ENCODE measurements around the gene ZNF431.

GRCh38 chr19:21134934-21135366 is 6.9 kb upstream of the ZNF431 start:
- TF ChIP-seq GATA3 (IDR thresholded peaks at IDR 0.05; ENCODE audit: low read depth, low read length) (no peak), GATA2 (IDR thresholded peaks at IDR 0.05; ENCODE audit: low read depth, low read length) (no peak)

All from SH-SY5Y (cell line).